ENCODE data around the gene SLC6A12. TPM values are rescaled to one million over a fixed set of nuclear protein-coding genes. Genes with fewer than 3 reads are reported as not detected.

SLC6A12 gene
- 1.5 and 2.1 TPM in 2 replicates for total RNA-seq (2022)
- percentile 20 among the genes with signal in this experiment for Bru-seq, nascent RNA
- BruChase-seq, experiment 1, labeled RNA remaining after a 2-hour chase: percentile 31 among the genes with signal in this experiment
- BruChase-seq, experiment 2, labeled RNA remaining after a 6-hour chase: percentile 30 among the genes with signal in this experiment
- long read RNA-seq: 0 reads

GRCh38 chr12:214003-214741 is at the start of gene SLC6A12:
SLC6A12 (minus strand) TSS chr12:214157; CDS start chr12:209986, 4,171 bp downstream.
- H3K27me3 Mint-ChIP-seq (ENCODE audit: insufficient read depth, unreplicated experiment): peaks cover 2% of the 10 kb centered on the region
- peaks cover 36% of the 10 kb centered on the region for H3K4me1 Mint-ChIP-seq (ENCODE audit: low read depth, unreplicated experiment)
- H3K4me3 Mint-ChIP-seq (ENCODE audit: unreplicated experiment): no peak within 1 kb of the TSS
- no peak for DNase-seq
- no peaks in the 10 kb centered on the region for H3K9me3 Mint-ChIP-seq (ENCODE audit: unreplicated experiment)
- H3K36me3 Mint-ChIP-seq (ENCODE audit: insufficient read depth, unreplicated experiment): no peaks in the 10 kb centered on the region
- H3K36me3 ChIP-seq (ENCODE audit: control insufficient read depth, insufficient read depth, low read length): no peaks in the 10 kb centered on the region
- no peak within 1 kb of the TSS for H3K4me3 ChIP-seq (ENCODE audit: low read depth, low read length)
- TF ChIP-seq CTCF (IDR thresholded peaks at IDR 0.05; ENCODE audit: insufficient read depth in 1 of 2, low read depth in 1 of 2, low read length in 1 of 2, severe bottlenecking in 1 of 2, unreplicated experiment in 1 of 2): no peak
- no peak within 1 kb of the TSS for H3K27ac Mint-ChIP-seq (ENCODE audit: unreplicated experiment)
- CTCF ChIA-PET: no interaction called here
- POLR2A ChIA-PET: no interaction called here
- no peaks in the 10 kb centered on the region for H3K27me3 ChIP-seq (replicated peaks; ENCODE audit: control insufficient read depth, insufficient read depth, low read length)
- BruUV-seq (replicated peaks): no TSS peak
- peaks cover 25% of the 10 kb centered on the region for H3K4me1 ChIP-seq
- intact Hi-C loops (cut with micrococcal nuclease; ENCODE audit: unreplicated experiment): no loop called here
- no peaks in the 10 kb centered on the region for H3K9me3 ChIP-seq

GRCh38 chr12:263574-263973 is 49.6 kb upstream of the SLC6A12 start:
- BruUV-seq (replicated peaks): no TSS peak
- H3K4me1 ChIP-seq: no peaks in the 10 kb centered on the region
- no peaks in the 10 kb centered on the region for H3K36me3 ChIP-seq (ENCODE audit: control insufficient read depth, insufficient read depth, low read length)
- H3K27me3 ChIP-seq (replicated peaks; ENCODE audit: control insufficient read depth, insufficient read depth, low read length): no peaks in the 10 kb centered on the region
- ChIA-PET CTCF (interaction anchor here (1.2 kb wide), 1 partner anchor 44 kb away, joined by 3 read pairs; no protein-coding TSS in a partner anchor), POLR2A (no interaction called here)
- H3K4me3 ChIP-seq (ENCODE audit: low read depth, low read length): no peak overlapping the region
- Mint-ChIP-seq H3K4me3 (ENCODE audit: unreplicated experiment) (no peak overlapping the region), H3K9me3 (ENCODE audit: unreplicated experiment) (no peaks in the 10 kb centered on the region), H3K4me1 (ENCODE audit: low read depth, unreplicated experiment) (peaks cover 17% of the 10 kb centered on the region), H3K27me3 (ENCODE audit: insufficient read depth, unreplicated experiment) (peaks cover 22% of the 10 kb centered on the region), H3K27ac (ENCODE audit: unreplicated experiment) (no peak overlapping the region), H3K36me3 (ENCODE audit: insufficient read depth, unreplicated experiment) (no peaks in the 10 kb centered on the region)
- TF ChIP-seq CTCF (IDR thresholded peaks at IDR 0.05; ENCODE audit: insufficient read depth in 1 of 2, low read depth in 1 of 2, low read length in 1 of 2, severe bottlenecking in 1 of 2, unreplicated experiment in 1 of 2): no peak
- H3K9me3 ChIP-seq: no peaks in the 10 kb centered on the region
- DNase-seq: no peak
- intact Hi-C loops (cut with micrococcal nuclease; ENCODE audit: unreplicated experiment): loop anchor here (5.0 kb wide), 1 partner anchor 284 kb away; no protein-coding TSS in a partner anchor

GRCh38 chr12:262817-263216 is 48.9 kb upstream of the SLC6A12 start, which contains the start of gene SLC6A13:
SLC6A13 (minus strand) TSS chr12:262836; CDS start chr12:260052, 2,784 bp downstream.
- no peak within 1 kb of the TSS for H3K4me3 ChIP-seq (ENCODE audit: low read depth, low read length)
- Mint-ChIP-seq H3K27me3 (ENCODE audit: insufficient read depth, unreplicated experiment) (peaks cover 25% of the 10 kb centered on the region), H3K4me3 (ENCODE audit: unreplicated experiment) (peak within 1 kb of the TSS; percentile 6), H3K27ac (ENCODE audit: unreplicated experiment) (no peak within 1 kb of the TSS), H3K36me3 (ENCODE audit: insufficient read depth, unreplicated experiment) (no peaks in the 10 kb centered on the region), H3K4me1 (ENCODE audit: low read depth, unreplicated experiment) (peaks cover 11% of the 10 kb centered on the region), H3K9me3 (ENCODE audit: unreplicated experiment) (no peaks in the 10 kb centered on the region)
- DNase-seq: peak in 1 of 2 experiments; percentile 40
- H3K4me1 ChIP-seq: no peaks in the 10 kb centered on the region
- ChIA-PET CTCF (interaction anchor here (1.2 kb wide), 1 partner anchor 43 kb away, joined by 3 read pairs; no protein-coding TSS in a partner anchor), POLR2A (no interaction called here)
- BruUV-seq (replicated peaks): no TSS peak
- no peak for TF ChIP-seq CTCF (IDR thresholded peaks at IDR 0.05; ENCODE audit: insufficient read depth in 1 of 2, low read depth in 1 of 2, low read length in 1 of 2, severe bottlenecking in 1 of 2, unreplicated experiment in 1 of 2)
- H3K36me3 ChIP-seq (ENCODE audit: control insufficient read depth, insufficient read depth, low read length): no peaks in the 10 kb centered on the region
- intact Hi-C loops (cut with micrococcal nuclease; ENCODE audit: unreplicated experiment): loop anchor here (5.0 kb wide), 1 partner anchor 284 kb away; no protein-coding TSS in a partner anchor
- H3K27me3 ChIP-seq (replicated peaks; ENCODE audit: control insufficient read depth, insufficient read depth, low read length): no peaks in the 10 kb centered on the region
- no peaks in the 10 kb centered on the region for H3K9me3 ChIP-seq
